Osteoblast (primary cell): ENCODE data around the gene DFFB. TPM values are rescaled to one million over a fixed set of nuclear protein-coding genes. Genes with fewer than 3 reads are reported as not detected.

Source experiments
- DNase-seq: peaks from one replicate; pipeline ENCODE4 v3.0.0; 2011; ENCODE audit warnings: low spot score, mixed read lengths; ENCODE audit not compliant: insufficient read length; ENCODE audit errors: missing footprints
- H2AFZ ChIP-seq: 2 replicates; pipeline ENCODE4 v1.6.0; 2011; ENCODE audit warnings: mild to moderate bottlenecking, low read length
- H3K27ac ChIP-seq: 2 replicates; pipeline ENCODE4 v1.5.1; 2011; ENCODE audit warnings: mild to moderate bottlenecking, low read depth, low read length, moderate library complexity
- H3K27me3 ChIP-seq: 2 replicates; pipeline ENCODE4 v1.6.0; 2012; ENCODE audit warnings: mild to moderate bottlenecking, control low read depth, inconsistent platforms, low read length, moderate library complexity; ENCODE audit not compliant: insufficient read depth
- H3K36me3 ChIP-seq: 2 replicates; pipeline ENCODE4 v1.5.1; 2011; ENCODE audit warnings: mild to moderate bottlenecking, low read length, control low read depth, moderate library complexity; ENCODE audit not compliant: insufficient read depth
- H3K4me1 ChIP-seq: 2 replicates; pipeline ENCODE4 v1.5.1; 2011; ENCODE audit warnings: mild to moderate bottlenecking, low read length, control low read depth, moderate library complexity; ENCODE audit not compliant: insufficient read depth
- H3K4me2 ChIP-seq: 2 replicates; pipeline ENCODE4 v1.6.0; 2011; ENCODE audit warnings: mild to moderate bottlenecking, low read length; ENCODE audit not compliant: insufficient read depth
- H3K4me3 ChIP-seq: fragments of 200-600 bp; sonication (generic); 3 replicates; pipeline ENCODE4 v1.5.1; 2012; ENCODE audit warnings: mild to moderate bottlenecking, low read length, inconsistent platforms; ENCODE audit not compliant: insufficient read depth
- H3K79me2 ChIP-seq: 2 replicates; pipeline ENCODE4 v1.6.0; 2012; ENCODE audit warnings: mild to moderate bottlenecking, low read length, control low read depth, inconsistent platforms; ENCODE audit not compliant: insufficient read depth
- H3K9me3 ChIP-seq: 2 replicates; pipeline ENCODE4 v1.5.1; 2011; ENCODE audit warnings: low read depth, low read length, control low read depth
- H4K20me1 ChIP-seq: 2 replicates; pipeline ENCODE4 v1.6.0; 2012; ENCODE audit warnings: mild to moderate bottlenecking, low read length, control low read depth; ENCODE audit not compliant: insufficient read depth
- total RNA-seq: library from RNA; depleted of rRNA; stranded (reverse); fragments of >200 nt; gene quantifications from 2 replicates; pipeline ENCODE4 v1.2.3, GENCODE V29; 2012
- TF ChIP-seq, protein P1 (sequence below): IDR thresholded peaks from 2 replicates; pipeline ENCODE4 v1.5.1; 2011; ENCODE audit warnings: mild to moderate bottlenecking, low read depth, low read length, moderate library complexity; ENCODE audit errors: extremely low read depth

DFFB gene
- total RNA-seq, 1 donor, result 5.1 TPM

- Histone ChIP-seq H3K36me3 (peaks cover 30% of the 10 kb centered on the region), H3K27me3 (no peaks in the 10 kb centered on the region), H2AFZ (no peak overlapping the region), H3K9me3 (no peaks in the 10 kb centered on the region), H3K4me2 (no peak overlapping the region), H3K4me1 (no peaks in the 10 kb centered on the region), H3K4me3 (no peak overlapping the region), H4K20me1 (peaks cover 9% of the 10 kb centered on the region), H3K27ac (no peak overlapping the region), H3K79me2 (peaks cover 41% of the 10 kb centered on the region)
- DNase-seq, result peak; percentile 43
- TF ChIP-seq, protein P1, sequence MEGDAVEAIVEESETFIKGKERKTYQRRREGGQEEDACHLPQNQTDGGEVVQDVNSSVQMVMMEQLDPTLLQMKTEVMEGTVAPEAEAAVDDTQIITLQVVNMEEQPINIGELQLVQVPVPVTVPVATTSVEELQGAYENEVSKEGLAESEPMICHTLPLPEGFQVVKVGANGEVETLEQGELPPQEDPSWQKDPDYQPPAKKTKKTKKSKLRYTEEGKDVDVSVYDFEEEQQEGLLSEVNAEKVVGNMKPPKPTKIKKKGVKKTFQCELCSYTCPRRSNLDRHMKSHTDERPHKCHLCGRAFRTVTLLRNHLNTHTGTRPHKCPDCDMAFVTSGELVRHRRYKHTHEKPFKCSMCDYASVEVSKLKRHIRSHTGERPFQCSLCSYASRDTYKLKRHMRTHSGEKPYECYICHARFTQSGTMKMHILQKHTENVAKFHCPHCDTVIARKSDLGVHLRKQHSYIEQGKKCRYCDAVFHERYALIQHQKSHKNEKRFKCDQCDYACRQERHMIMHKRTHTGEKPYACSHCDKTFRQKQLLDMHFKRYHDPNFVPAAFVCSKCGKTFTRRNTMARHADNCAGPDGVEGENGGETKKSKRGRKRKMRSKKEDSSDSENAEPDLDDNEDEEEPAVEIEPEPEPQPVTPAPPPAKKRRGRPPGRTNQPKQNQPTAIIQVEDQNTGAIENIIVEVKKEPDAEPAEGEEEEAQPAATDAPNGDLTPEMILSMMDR, result no peak
Observed at GRCh38 chr1:3890389-3891328, 33.4 kb downstream of the DFFB start.

GRCh38 chr1:3891329-3891865 lies 34.1 kb downstream of the DFFB start:
- peaks cover 30% of the 10 kb centered on the region for H3K36me3 ChIP-seq
- H3K27ac ChIP-seq, result no peak overlapping the region
- H3K4me2 ChIP-seq, result no peak overlapping the region
- H4K20me1 ChIP-seq, result peaks cover 17% of the 10 kb centered on the region
- H3K4me3 ChIP-seq, result no peak overlapping the region
- H3K9me3 ChIP-seq, result no peaks in the 10 kb centered on the region
- H3K27me3 ChIP-seq, result no peaks in the 10 kb centered on the region
- H3K4me1 ChIP-seq, result no peaks in the 10 kb centered on the region
- TF ChIP-seq, protein P1, result no peak
- peaks cover 48% of the 10 kb centered on the region for H3K79me2 ChIP-seq
- no peak overlapping the region for H2AFZ ChIP-seq
- peak; percentile 21 for DNase-seq

GRCh38 chr1:3892748-3893147 lies 35.5 kb downstream of the DFFB start:
- DNase-seq, result peak; percentile 52
- TF ChIP-seq, protein P1, result no peak

GRCh38 chr1:3893190-3893589 lies 35.9 kb downstream of the DFFB start:
- Histone ChIP-seq H3K4me3 (no peak overlapping the region), H3K4me2 (no peak overlapping the region), H3K9me3 (no peaks in the 10 kb centered on the region), H3K4me1 (no peaks in the 10 kb centered on the region), H3K36me3 (peaks cover 29% of the 10 kb centered on the region), H4K20me1 (peaks cover 22% of the 10 kb centered on the region), H2AFZ (no peak overlapping the region), H3K27ac (no peak overlapping the region), H3K27me3 (no peaks in the 10 kb centered on the region), H3K79me2 (peaks cover 64% of the 10 kb centered on the region)
- TF ChIP-seq, protein P1, result no peak
- DNase-seq, result no peak

More at GRCh38 chr1:3892748-3893147, 35.5 kb downstream of the DFFB start:
- Histone ChIP-seq H3K79me2 (peaks cover 60% of the 10 kb centered on the region), H3K36me3 (peaks cover 30% of the 10 kb centered on the region), H3K27me3 (no peaks in the 10 kb centered on the region), H3K27ac (no peak overlapping the region), H3K9me3 (no peaks in the 10 kb centered on the region), H2AFZ (no peak overlapping the region), H4K20me1 (peaks cover 22% of the 10 kb centered on the region), H3K4me1 (no peaks in the 10 kb centered on the region), H3K4me3 (no peak overlapping the region), H3K4me2 (no peak overlapping the region)
